ENCODE data around the gene PCDHGA3.

- no peak for TF ChIP-seq POLR2AphosphoS5 (IDR thresholded peaks at IDR 0.05; ENCODE audit: low read depth, low read length)
- no peak for TF ChIP-seq TAF1 (IDR thresholded peaks at IDR 0.05; ENCODE audit: borderline replicate concordance, insufficient read depth, low read length)
- no peak for TF ChIP-seq REST (IDR thresholded peaks at IDR 0.05; ENCODE audit: insufficient read depth in 1 of 2, low read depth in 2 of 2, low read length in 2 of 2)
Observed at GRCh38 chr5:141389153-141390042, 45.8 kb downstream of the PCDHGA3 start.
